GM12873 (cell line): ENCODE results near the gene RPS13.

Experiments
- TF ChIP-seq, protein P1 (sequence below): IDR thresholded peaks from 2 replicates; pipeline ENCODE4 v1.5.1; 2012; ENCODE audit warnings: low read depth, mild to moderate bottlenecking, moderate library complexity, low read length, control low read depth; ENCODE audit not compliant: insufficient read depth; ENCODE audit errors: missing control alignments

RPS13 gene

DNA sequence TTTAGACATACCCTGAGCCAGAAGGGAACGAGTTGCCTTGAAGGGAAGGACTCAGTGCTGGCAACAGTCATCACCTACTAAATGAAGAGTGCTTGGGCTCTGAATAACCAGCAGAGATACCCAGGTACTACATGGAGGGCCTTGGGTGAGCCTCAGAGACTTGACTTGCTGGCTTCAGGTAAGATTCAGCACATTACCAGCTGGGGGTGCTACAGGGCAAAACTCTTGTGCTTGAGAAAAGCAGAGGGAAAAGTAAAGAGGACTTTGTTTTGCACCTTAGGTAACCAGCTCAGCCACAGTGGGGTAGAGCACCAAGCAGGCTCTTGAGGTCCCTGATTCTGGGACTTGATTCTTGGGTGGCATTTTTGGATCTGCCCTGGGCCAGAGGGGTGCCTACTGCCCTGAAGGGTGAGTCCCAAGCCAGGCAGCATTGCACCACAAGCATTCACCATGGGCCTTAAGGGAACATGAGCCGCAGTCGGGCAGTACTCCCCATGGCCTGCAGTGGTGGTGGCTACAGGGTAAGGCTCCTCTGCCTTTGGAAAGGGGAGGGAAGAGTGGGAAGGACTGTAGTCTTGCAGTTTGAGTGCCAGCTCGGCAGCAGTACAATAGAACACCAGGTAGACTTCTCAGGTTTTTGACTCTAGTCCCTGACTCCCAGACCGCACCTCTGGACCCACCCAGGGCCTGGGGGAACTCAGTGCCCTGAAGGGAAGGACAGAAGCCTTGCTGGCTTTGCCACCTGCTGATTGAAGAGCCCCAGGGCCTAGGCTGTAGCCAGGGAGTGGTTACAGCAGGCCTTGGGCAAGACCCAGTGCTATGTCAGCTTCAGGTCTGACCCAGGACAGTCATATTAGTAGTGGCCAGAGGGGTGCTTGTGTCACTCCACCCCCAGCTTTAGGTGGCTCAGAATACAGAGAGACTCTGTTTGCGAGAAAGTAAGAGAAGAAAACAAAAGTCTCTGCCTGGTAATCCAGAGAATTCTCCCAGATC, 40.5 kb downstream of the RPS13 start:
- TF ChIP-seq, protein P1, sequence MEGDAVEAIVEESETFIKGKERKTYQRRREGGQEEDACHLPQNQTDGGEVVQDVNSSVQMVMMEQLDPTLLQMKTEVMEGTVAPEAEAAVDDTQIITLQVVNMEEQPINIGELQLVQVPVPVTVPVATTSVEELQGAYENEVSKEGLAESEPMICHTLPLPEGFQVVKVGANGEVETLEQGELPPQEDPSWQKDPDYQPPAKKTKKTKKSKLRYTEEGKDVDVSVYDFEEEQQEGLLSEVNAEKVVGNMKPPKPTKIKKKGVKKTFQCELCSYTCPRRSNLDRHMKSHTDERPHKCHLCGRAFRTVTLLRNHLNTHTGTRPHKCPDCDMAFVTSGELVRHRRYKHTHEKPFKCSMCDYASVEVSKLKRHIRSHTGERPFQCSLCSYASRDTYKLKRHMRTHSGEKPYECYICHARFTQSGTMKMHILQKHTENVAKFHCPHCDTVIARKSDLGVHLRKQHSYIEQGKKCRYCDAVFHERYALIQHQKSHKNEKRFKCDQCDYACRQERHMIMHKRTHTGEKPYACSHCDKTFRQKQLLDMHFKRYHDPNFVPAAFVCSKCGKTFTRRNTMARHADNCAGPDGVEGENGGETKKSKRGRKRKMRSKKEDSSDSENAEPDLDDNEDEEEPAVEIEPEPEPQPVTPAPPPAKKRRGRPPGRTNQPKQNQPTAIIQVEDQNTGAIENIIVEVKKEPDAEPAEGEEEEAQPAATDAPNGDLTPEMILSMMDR = peak; percentile 39

DNA sequence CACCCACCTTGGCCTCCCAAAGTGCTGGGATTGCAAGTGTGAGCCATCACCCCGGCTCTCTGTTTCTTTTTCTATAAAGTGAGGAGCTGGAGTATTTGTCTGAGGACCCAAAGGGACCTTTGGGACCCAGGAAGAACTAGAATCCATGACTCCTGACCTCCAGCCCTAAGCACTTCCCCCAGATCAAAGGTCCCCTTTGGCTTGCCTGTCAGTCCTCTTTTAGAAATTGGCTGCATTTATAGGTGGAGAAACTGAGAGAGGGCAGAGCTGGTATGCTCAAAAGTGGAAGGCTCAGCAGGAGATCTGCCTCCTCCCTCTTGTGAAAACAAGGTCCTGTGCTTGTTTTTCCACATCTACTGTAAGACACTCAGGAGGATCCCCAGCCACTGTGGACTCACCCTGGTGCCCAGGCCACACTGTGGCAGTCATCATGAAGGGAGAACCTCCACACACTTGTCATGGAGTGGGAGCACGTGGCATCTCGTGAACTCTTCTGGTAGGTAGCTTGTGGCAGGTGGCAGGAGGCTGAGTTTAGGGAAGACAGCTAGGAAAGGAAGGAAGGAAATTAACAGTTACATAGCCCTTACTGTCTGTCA, 50.9 kb downstream of the RPS13 start:
- TF ChIP-seq, protein P1 = no peak

DNA sequence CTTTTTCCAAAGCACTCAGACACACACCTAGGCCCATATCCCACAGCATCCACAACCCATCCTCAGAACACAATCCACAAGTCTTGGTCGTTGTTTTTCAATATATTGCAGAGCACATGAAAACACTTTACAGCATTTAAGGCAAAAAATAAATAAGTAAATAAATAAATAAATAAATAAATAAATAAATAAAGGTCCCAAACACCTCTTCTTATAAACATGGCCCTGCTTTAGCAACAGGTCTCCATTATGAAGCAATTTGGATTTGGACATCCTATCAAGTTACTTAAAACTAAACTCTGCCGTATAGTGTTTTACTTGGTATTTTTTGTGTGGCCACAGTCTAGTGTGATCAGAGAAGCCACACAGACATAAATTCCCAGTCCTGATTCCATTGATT, 52.5 kb downstream of the RPS13 start:
- TF ChIP-seq, protein P1 = no peak
